ENCODE results near the gene PSMD13.
"Not testable (repeated sequence)": the region's sequence is repeated elsewhere in the genome, so short reads cannot be mapped to it uniquely, and the experiment has no call there.

Gene PSMD13

DNA sequence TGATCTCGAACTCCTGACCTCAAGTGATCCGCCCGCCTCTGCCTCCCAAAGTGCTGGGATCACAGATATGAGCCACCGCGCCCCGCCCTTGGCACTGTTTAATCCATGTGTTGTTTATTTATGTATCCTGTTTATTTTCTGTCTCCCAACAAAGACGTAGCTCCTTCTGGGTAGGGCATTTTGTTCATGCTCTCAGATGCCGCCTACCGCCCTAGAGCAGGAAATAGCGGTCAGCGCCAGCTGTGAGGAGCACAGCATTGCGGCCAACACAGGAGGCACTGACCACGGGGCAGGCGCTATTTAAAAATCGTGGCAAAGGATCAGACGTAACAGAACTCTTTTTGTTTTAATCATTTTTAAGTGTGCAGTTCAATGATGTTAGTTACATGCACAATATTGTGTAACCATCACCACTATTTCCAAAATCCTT lies 32.0 kb downstream of the PSMD13 start:
- Histone ChIP-seq H3K4me3 (replicated peaks; ENCODE audit: insufficient read depth, low read length) (peak overlapping the region; percentile 23), H3K27ac (replicated peaks) (peak overlapping the region; percentile 99)
- not testable (repeated sequence) for H3K27me3 ChIP-seq (ENCODE audit: insufficient read depth, poor library complexity, severe bottlenecking)
- TF ChIP-seq, protein P1, sequence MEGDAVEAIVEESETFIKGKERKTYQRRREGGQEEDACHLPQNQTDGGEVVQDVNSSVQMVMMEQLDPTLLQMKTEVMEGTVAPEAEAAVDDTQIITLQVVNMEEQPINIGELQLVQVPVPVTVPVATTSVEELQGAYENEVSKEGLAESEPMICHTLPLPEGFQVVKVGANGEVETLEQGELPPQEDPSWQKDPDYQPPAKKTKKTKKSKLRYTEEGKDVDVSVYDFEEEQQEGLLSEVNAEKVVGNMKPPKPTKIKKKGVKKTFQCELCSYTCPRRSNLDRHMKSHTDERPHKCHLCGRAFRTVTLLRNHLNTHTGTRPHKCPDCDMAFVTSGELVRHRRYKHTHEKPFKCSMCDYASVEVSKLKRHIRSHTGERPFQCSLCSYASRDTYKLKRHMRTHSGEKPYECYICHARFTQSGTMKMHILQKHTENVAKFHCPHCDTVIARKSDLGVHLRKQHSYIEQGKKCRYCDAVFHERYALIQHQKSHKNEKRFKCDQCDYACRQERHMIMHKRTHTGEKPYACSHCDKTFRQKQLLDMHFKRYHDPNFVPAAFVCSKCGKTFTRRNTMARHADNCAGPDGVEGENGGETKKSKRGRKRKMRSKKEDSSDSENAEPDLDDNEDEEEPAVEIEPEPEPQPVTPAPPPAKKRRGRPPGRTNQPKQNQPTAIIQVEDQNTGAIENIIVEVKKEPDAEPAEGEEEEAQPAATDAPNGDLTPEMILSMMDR (IDR thresholded peaks at IDR 0.05; ENCODE audit: insufficient read depth, low read length), result peak; percentile 5
- TF ChIP-seq POLR2AphosphoS5 (IDR thresholded peaks at IDR 0.05; ENCODE audit: low read depth), result peak; percentile 69; the same call in 1 of the 2 replicates
- DNase-seq (ENCODE audit: low read depth in 1 of 2, low spot score in 1 of 2), result peak; percentile 78 to 82

DNA sequence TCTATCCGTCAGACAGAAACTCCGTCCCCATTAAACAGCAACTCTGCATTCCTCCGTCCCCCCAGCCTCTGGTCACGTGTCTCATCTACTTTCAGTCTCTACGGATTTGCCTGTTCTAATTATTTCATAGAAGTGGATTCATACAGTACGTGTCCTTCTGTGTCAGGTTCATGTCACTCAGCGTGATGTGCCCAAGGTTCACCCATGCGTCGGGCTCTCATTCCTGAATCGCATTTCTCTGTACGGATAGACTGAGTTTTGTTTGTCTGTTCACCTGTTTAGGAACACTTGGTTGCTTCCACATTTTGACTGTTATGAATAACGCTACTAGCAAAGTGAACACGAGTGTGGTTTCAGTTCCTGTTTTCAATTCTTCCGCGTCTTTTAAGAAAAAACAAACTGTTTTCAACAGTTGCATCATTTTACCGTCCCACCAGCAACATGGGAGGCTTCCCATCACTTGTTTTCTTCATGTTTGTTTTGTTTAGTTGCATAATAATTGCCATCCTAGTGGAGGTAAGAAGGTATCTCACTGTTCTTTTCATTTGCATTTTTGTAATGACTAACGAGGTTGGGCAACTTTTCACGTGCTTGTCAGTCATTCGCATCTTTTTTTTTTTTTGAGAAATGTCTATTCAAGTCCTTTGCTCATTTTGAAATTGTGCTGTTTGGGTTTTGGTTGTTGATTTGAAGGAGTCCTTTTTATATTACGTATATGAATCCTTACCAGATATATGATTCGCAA lies 32.5 kb downstream of the PSMD13 start:
- H3K27ac ChIP-seq (replicated peaks), result peak overlapping the region; percentile 99
- peak overlapping the region; percentile 23 for H3K4me3 ChIP-seq (replicated peaks; ENCODE audit: insufficient read depth, low read length)
- H3K27me3 ChIP-seq (ENCODE audit: insufficient read depth, poor library complexity, severe bottlenecking), result no peaks in the 10 kb centered on the region
- peak; percentile 82 to 96 for DNase-seq (ENCODE audit: low read depth in 1 of 2, low spot score in 1 of 2)
- TF ChIP-seq SPI1 (IDR thresholded peaks at IDR 0.05; ENCODE audit: borderline replicate concordance, low read depth) (peak; percentile 98), POLR2AphosphoS5 (IDR thresholded peaks at IDR 0.05; ENCODE audit: low read depth) (peak; percentile 67; the same call in 1 of the 2 replicates), GABPA (IDR thresholded peaks at IDR 0.05; ENCODE audit: low read depth) (no peak)
- TF ChIP-seq, protein P1 (IDR thresholded peaks at IDR 0.05; ENCODE audit: insufficient read depth, low read length), result no peak
- TF ChIP-seq, protein P2, sequence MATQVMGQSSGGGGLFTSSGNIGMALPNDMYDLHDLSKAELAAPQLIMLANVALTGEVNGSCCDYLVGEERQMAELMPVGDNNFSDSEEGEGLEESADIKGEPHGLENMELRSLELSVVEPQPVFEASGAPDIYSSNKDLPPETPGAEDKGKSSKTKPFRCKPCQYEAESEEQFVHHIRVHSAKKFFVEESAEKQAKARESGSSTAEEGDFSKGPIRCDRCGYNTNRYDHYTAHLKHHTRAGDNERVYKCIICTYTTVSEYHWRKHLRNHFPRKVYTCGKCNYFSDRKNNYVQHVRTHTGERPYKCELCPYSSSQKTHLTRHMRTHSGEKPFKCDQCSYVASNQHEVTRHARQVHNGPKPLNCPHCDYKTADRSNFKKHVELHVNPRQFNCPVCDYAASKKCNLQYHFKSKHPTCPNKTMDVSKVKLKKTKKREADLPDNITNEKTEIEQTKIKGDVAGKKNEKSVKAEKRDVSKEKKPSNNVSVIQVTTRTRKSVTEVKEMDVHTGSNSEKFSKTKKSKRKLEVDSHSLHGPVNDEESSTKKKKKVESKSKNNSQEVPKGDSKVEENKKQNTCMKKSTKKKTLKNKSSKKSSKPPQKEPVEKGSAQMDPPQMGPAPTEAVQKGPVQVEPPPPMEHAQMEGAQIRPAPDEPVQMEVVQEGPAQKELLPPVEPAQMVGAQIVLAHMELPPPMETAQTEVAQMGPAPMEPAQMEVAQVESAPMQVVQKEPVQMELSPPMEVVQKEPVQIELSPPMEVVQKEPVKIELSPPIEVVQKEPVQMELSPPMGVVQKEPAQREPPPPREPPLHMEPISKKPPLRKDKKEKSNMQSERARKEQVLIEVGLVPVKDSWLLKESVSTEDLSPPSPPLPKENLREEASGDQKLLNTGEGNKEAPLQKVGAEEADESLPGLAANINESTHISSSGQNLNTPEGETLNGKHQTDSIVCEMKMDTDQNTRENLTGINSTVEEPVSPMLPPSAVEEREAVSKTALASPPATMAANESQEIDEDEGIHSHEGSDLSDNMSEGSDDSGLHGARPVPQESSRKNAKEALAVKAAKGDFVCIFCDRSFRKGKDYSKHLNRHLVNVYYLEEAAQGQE (IDR thresholded peaks at IDR 0.05; ENCODE audit: insufficient replicate concordance, low read depth), result peak; percentile 65

DNA sequence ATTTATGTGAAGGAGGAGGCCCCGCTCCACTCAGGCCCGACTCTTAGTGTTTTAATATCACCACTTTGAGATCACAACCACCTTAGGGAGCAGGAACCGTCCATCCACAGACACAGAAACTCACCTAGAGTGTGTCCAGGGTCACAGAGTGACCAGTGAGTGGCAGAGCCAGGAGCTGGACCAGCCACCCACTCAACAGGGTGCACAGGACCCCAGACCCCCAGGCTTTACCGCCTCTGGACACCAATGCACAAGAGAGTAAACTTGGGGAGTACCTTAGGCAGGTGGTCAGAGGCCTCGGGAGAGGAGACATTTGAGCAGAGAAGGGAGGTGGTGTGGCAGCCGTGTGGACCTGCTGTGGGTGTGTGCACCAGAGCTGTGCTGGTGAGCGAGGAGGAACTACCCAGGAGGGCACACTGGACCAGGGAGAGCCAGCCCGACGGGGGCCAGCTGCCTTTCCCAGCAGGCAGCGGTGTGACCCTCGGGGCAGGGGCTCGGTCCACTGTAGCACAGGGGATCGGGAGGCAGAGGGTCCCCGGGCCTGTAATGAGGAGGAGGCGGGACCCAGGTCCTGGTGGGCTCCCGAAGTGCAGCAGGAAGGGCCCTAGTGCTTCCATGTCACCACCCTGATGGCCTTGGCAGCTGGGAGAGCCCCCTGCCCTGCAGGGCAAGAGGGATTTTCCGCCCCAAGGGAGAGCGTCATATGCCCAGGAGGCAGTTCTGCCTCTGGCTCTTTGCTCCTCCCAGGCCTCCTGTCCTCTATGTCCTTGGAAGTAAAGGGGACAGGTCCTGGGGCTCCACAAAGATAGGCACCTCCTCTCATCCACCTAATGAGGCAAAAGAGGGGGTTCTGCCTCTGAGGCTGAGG lies 33.9 kb downstream of the PSMD13 start:
- TF ChIP-seq, protein P1 (IDR thresholded peaks at IDR 0.05; ENCODE audit: insufficient read depth, low read length), result no peak
- no peak for TF ChIP-seq POLR2AphosphoS5 (IDR thresholded peaks at IDR 0.05; ENCODE audit: low read depth)
- no peak for TF ChIP-seq GABPA (IDR thresholded peaks at IDR 0.05; ENCODE audit: low read depth)
- no peak for TF ChIP-seq SPI1 (IDR thresholded peaks at IDR 0.05; ENCODE audit: borderline replicate concordance, low read depth)
- TF ChIP-seq, protein P2 (IDR thresholded peaks at IDR 0.05; ENCODE audit: insufficient replicate concordance, low read depth), result no peak

More for the DNA sequence above, 33.9 kb downstream of the PSMD13 start:
- peak overlapping the region; percentile 99 for H3K27ac ChIP-seq (replicated peaks)
- H3K4me3 ChIP-seq (replicated peaks; ENCODE audit: insufficient read depth, low read length), result no peak overlapping the region
- no peak for DNase-seq (ENCODE audit: low read depth in 1 of 2, low spot score in 1 of 2)
- H3K27me3 ChIP-seq (ENCODE audit: insufficient read depth, poor library complexity, severe bottlenecking), result no peaks in the 10 kb centered on the region
